NCI-H1436 treated with DMSO at 0.1 percent for 48 hours (cell line): ENCODE data around the gene IQSEC1.

Experiments
- DNase-seq: peaks from one replicate; lab custom pipeline; 2025; lab: John Stamatoyannopoulos, UW

Gene IQSEC1

DNA sequence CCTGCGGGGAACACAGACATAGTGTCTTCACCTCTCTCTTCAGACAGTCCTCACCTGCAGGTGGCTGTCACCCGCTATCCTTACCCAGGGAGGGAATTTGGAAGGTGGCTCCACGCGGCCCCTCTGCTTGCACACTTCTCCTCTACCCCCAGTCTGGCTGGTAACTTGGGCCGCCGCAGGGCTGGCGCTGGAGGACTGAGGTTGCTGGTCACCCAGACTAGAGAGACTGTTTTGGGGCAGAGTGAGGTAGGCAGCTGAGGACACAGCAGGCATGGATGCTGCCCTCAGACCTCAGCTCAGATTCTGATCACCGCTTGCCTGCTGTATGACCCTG, 12.6 kb upstream of the IQSEC1 start:
- DNase-seq = no peak

DNA sequence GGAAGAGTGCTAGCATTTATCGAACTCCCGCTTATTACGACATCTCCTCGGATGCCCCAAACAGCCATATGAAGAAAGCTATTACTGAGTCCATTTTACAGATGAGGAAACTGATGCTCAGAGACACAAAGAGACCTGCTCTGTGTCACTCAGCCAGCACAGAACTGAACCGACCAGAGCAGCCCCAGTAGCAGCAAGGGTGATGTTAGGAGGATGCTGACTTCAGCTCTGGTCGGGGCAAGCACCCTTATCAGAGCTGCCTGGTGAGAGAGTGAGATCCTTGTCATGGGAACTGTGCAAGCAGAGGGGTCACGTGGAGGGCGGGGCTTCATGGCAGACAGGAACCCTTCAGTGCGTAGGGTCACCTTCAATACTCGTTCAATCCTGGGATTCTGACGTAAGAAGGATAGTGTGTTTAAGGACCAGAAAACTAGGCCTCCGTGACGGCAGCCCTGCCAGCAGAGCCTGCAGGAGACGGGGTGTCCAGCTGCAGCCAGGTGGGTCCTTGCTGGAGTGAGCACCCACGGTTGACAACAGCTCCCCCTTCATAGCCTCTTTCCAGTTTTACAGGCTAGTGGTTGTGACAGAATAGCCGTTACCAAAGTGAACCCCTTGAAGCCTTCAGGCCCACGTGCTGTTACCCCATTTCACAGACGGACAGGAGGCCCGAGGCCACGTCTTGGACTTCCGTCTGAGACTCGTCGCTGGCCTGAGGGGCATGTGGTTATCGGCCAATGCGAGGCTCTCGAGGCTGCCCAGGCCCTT, 12.0 kb upstream of the IQSEC1 start:
- DNase-seq = no peak

DNA sequence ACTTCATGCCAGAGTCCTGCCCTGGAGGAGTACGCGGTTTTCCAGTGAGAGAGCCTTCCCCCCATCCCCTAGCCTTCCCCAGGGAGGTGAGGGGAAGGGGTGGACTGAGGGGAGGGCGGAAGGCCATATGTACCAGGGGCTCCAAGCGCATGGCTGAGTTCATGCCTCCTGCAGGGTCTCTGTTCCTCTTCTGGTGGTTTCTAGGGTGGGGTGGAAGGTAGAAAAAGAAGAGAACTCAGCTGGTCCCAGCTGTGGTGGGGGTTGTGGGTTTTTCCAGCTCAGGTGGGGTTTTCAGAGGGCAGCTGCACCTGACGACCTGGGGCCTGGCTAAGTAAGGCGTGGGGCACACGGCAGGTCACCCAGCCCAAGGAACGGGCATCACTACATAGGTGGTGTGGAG, 10.7 kb upstream of the IQSEC1 start:
- no peak for DNase-seq

DNA sequence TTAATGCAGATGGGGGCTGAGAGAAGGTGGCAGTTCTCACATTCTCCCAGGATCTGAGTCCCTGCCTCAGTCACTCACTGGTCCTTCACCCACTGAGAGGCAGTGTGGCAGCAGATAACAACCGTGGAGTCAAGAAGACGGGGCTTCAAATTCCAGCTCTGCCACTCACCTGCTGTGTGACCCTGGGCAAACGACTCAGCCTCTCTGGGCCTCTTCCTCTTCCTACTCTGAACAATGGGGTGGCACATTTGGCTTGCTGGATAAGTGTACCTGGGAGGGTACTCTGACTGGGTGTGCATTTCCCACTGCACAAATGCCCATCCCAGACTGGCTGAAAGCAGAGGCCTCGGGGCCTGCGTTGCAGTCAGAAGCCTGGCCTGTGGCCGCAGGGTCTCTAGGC, 10.0 kb upstream of the IQSEC1 start:
- no peak for DNase-seq

DNA sequence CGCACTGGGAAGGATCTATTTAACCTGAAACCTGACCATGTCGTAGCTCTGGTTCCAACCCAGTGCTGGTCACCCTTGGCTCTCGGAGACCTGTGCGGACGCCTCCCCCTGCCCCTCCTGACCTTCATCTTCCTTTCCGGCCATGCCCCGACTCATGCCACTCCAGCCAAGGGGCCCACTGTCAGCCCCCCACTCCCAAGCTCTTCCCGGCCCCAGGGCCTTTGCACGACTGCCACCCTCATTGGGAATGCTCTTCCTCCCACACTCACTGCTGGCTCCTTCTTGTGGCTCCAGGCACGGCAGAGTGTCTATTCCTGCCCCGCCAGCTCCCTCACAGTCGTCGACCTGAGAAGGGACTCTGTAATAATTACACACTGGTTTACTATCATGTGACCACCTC, 9.4 kb upstream of the IQSEC1 start:
- no peak for DNase-seq

DNA sequence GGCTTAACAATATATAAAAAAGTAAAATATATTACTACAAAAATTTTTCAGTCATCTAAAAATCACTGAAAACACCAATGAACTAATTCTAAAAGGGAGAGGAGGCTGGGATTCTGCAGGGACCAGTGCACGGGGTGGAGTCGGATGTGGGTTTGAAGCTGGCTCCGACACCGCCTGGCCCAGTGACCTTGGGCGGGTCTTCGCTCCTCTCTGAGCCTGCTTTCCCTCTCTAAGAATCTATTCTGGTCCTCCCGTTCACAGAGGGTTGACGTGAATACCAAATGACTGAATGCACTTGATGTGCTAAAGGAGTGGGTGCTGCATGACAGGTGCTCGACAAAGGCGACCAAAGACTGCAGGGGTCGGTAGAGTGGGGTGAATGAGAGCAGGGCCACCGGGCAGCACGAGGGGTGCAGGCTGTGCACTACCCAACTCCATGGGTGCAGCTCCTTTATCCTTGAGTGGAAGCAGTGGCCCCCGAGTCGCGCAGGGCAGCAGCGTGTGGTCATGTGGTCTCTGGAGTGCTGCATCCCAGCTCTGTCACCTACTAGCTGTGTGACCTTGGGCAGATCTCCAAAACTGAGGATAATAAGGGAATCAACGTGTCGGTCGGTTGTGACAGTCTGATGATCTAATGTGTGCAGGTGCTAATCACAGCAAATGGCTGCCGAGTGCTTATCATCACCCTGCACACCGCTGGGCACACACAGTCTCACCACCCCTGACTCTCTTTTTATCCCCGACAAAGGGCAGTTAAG, 8.6 kb upstream of the IQSEC1 start:
- no peak for DNase-seq

DNA sequence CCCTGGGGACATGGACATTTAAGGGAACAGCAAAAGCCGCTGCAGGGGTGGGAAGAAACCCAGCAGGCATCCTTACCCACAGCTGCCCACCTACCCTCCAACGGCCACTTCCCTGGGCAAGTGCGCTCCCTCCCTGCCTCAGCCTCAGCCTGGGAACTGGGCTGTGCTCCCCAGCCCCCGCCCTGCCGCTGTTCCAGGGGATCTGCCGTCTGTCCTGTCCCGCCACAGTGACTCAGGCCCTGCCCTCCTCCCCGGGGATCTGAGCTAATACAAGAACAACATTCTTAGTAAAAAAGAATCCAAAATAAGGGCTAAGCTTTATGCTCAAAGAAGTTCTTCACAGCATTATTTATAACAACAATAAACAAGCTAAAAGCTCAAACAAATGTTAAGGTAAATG, 7.4 kb upstream of the IQSEC1 start:
- DNase-seq = no peak

DNA sequence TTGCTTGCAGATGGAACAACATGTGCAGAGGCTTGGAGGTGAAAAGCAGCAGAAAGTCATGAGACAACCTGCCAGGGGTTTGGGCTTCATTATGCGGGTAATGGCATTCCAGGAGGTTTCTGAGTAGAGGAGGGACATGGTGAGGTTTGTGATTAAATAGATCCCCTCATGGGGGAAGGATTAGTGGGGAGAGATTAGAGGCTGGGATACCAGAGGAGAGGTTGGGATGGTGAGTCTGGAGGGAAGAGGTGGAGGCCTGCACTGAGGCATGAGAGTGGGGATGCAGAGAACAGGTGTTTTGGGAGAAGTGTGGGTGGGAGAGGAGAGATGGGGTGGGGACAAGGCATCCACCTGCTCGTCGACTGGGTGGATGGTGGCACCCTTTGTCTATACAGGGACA, 6.8 kb upstream of the IQSEC1 start:
- no peak for DNase-seq

DNA sequence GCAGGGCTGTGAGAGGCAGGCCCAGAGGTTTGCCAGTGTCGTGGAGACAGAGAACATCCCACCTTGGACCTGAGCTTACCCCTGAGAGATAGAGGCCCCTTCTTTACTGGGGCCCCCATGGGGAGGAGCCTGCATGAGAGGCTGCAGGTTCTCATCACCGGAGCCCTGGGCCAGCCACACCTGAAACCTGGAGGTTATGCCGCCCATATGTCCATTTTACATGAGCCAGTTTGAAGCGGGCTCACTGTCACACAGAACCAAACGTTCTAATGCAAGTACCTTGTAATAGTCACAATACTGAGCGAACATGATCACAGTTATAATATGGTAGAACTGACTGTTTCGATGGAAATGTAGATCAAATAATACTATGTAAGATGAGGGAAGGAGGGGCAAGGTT, 6.3 kb upstream of the IQSEC1 start:
- DNase-seq = no peak

DNA sequence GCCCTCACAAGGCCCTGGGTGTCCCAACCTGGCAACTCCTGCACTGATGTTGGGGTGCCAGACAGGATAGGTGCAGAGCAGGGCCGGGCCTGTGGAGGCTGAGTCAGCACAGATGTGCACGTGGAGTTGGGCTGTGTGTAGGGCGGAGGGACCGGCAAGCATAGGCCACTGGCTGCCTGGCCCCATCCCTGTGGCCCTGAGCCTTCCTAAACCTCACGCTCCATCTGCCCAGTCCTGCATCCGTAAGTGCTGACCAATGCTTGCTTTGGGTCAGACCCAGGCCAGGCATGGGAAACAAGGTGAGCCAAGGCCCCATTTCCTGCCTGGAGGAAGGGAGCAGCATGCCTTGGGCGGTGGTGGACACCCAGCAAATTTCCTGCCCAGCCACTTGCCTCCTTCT, 5.8 kb upstream of the IQSEC1 start:
- no peak for DNase-seq

DNA sequence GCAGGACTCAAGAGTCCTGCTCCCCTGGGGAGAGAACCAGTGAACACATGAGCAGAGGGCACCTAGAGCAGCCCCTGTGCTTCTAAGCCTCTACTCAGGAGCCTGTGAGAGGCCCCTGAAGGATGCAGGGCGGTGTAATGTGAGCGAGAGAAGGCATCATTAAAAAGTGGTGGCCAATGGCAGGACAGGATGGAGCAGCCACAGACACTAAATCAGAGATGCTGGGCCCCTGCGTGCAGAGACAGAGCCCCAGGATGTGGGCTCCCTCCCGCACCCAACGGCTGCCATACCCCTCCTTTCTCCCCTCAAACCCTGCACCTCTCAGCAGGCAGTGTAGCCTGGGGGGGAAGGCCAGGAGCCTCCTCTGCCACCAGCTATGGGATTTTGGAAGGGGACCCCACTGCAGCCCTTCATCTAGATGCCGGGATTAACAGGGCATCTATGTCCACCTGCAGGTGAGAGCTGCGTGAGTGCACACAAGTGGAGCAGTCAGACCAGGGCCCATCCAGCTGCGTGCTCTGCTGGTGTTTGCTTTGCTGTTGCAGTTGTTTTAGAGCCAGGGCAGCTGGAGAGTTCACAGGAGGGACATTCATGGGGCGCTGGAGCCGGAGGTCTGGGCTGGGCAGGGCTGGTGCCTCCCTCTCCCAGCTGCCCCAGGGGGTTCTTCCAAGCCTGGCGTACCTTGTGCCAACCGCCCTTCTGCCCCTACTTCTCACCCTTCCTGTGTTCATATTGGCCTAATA, 5.1 kb upstream of the IQSEC1 start:
- no peak for DNase-seq

DNA sequence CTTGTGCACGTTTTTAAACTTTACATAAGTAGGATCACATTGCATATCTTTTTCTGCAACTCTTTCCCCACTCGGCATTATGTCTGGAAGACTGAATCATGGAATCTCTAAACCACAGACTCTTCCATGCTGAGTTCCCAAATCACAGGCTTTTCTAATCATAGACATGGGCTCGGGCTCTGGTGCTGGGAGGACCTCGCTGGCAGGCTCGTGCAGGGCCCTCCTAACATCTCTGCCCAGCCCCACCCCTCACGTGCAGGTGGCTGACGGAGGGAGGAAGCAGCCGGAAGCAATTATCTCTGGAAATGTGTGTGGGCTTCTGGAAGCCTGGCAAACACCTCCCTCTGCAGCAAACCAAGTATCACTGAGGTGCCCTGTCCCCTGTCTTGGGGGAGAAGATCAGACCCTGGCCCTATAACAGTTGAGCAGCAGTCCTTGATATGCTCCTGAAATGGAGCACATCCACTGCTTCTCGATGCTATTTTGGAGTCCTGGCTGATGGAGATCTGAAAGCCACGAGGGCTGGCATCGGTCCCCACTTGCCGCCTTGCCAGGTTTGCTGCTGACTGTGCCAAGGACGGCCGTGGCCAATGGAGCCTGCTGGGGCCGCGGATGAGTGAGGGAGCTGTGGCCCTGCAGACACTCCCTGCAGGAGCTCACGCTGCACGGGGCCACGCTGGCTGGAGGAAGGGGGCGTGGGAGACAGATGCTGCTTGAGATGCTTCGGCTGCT, 4.4 kb upstream of the IQSEC1 start:
- DNase-seq = no peak

DNA sequence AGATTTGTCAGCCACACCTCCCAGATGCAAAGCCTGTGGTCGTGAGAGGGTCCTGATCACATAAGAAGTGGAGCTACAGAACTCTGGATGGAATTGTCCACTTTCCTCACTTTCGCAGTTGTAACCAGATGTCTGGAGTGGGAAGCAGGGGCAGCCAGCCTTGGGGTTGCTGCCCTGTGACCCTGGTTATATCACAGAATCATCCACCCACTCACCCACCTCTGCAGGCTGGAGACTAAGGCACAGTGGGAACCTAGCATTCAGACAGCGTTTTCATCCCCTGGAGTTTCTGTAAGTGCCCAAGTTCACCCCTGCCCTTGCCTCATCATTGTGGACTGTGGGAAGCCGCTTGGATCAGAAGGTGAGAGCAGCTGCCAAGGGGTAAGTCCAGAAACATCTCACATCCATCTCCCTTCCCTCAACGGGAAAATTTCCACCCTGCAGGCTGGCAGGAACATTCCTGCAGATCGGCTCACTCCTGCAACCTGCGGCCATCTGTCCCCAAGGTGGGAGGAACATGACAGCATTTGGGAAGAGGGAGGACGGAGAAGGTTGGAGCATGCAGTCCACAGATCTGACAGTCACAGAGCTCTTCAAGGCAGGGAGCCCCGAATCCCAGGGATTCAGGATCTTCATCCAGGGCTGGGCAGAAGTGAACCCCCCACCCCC, 2.9 kb upstream of the IQSEC1 start:
- no peak for DNase-seq

DNA sequence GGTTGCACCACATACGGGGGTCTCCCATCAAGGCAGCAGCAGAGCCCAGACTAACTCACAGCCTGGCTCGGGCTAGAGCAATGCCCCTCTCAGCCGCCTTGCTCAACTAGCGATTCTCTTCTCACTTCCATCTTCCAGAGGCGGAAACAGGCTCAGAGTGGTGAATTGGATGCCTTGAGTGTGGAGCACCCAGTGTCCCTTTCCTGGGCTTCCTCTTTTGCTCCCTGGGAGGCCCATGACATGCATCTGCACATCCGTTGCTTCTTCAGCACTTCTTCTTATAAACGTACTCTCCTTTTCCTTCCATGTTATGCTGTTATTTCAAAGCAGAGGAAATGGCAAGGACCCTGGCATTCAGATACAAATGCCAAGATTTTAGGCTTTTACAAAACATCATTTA, 2.1 kb upstream of the IQSEC1 start:
- DNase-seq = no peak

DNA sequence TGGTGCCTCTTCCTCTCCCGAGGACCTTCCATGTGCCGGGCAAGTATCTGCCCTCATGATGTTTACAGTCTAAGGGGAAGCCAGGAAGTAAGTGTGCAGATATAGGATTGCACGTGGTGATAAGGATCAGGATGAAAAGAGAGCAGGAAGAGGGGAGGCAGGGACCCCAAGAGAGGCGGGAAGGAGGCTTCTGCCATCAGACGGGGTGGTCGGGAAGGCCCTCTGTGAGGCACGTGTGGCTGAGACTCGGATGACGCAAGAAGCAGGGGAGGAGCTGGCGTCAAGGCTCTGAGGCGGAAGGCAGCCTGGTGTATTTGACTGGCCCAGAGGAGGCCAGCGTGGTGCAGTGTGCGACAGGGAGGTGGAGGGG, 762 bp upstream of the IQSEC1 start:
- DNase-seq = no peak

DNA sequence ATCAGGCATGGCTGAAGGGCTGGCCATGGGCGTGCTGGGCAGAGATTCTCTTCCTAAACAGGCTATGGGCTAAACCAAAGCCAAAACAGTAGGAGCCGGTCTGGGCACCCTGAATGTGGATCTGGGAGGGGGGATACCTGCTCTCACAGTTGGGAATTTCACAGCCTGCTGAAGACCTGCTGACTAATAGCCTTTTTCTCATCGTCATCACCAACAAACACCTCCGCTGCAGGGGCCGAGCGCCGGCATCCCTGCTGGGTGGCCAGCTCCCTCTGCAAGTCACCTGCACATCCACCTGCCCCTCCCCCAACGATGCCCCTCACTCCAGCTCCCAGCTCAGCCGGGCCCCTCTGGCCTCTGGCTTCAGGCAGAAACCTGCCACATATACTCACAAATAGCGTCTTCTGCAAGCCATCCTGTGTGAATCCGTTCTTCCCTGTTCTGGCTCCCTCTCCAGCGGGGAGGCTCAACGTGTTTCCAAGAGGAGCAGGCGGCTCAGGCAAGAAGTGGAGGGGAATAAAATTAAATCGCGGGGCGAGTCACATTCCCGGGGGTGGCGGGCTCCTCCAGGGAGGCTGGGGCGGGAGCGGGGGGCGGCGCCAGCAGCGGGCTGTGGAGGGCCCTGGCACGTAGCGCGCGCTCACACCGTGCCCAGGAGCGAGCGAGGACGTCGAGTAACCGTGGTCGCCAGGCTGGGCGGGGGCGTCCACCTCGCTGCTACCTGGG, 466 bp downstream of the IQSEC1 start:
- DNase-seq = no peak

DNA sequence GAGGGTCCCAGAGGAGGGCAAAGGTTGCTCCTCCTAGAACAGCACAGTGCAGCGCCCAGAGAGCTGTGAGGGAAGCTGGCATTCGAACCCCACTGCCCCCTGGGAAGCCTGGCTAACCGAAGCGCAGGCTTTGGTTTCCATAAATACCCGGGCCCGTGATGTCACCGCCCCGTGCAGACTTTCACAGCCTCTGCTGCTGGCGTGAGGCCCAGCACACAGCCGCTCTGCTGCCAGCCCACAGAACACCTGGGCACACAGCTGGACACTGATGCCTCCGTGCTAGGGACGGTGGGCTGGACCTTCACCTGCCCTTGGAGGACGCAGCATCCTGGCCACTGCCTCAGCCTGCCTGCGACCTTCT, 1.0 kb downstream of the IQSEC1 start:
- DNase-seq = no peak

DNA sequence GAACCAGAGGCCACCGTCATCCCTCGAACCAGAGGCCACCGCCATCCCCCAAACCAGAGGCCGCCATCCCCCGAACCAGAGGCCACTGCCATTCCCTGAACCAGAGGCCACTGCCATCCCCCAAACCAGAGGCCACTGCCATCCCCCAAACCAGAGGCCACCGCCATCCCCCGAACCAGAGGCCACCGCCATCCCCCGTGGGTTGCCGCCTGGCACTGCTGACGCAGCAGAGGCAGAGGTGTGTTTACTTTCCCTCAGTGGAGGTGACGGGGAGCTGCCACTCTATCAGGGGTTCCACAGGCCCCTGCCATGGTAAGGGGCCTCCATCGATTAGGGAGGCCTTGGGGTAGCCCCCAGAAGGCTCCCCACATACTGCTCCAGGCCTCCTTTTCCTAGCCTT, 1.5 kb downstream of the IQSEC1 start:
- no peak for DNase-seq

DNA sequence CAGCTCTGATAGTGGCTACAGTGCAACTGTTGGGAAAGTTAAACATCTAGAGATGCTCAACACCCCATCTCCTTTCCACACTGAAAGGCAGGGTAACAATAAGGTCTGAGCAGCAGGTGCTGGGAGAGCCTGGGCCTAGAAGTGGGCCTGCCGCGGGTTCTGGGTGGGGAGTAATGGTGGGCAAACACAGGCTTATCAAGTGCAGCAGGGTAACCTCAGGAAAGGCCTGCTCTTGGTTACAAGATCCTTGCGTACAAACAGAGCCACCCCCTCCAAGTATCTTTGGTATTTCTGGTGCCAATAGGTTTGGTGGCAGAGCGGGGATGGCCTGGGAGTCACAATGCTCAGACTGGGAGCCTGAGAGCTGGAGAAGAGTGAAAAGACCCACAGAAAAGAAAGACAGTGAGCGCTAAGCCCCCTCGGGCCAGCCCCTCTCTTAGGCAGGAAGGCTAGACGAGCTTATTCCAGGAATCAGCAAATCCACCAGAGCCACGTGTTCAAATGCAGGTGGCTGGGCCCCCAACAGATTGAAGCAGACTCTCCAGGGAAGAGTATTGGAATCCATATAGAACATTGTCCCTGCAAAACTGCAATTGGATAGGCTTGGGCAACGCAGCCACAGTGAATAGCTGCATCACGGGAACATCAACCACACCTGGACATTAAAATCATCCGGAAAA, 2.7 kb downstream of the IQSEC1 start:
- DNase-seq = no peak

DNA sequence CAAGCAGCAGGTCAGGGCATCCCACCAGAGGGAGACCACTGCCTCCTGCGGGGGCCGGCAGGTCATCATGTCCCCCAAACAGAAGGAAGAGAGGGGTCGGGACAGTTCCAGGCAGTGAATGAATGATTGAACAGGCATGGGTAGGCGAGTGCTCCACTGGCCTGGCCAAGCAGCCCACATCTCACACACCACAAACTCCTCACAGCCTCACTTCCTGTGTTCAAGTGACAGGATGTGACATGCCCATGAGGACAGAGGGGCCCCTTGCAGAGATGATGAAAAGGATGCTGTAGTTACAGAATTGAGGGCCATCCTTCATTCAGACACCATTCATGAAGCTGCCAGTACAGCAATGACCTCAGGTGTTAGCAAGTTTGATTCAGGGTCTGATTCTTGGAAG, 3.7 kb downstream of the IQSEC1 start:
- DNase-seq = no peak
